Activated CD4-positive, alpha-beta T cell treated with anti-CD3 and anti-CD28 coated beads, Interleukin-2, amount 50 U/mL, for 1 hour (primary cell): ENCODE data around the gene TRAM2.

ENCODE experiments used
- DNase-seq: peaks from one replicate; pipeline ENCODE4 v3.0.0-alpha.2; 2020

The TRAM2 gene

GRCh38 chr6:52505726-52506409 lies 71.0 kb downstream of the TRAM2 start:
- no peak for DNase-seq

DNA sequence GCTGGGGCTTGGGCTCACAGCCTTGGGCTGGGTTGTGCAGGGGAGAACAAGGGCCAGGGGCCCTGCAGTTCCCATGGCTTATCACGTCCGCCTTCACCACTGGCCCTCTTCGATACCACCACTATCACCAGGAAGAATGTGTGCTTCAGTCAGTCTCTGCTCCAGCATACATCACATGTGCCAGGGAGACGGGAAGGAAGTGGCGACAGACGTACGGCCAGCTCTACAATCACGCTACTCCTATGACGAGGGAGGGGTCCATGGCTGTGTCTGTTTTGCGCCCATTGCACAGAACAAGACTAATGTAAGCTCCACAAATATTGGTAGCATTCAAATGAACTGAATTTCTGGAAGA lies 72.1 kb downstream of the TRAM2 start:
- DNase-seq, result no peak

DNA sequence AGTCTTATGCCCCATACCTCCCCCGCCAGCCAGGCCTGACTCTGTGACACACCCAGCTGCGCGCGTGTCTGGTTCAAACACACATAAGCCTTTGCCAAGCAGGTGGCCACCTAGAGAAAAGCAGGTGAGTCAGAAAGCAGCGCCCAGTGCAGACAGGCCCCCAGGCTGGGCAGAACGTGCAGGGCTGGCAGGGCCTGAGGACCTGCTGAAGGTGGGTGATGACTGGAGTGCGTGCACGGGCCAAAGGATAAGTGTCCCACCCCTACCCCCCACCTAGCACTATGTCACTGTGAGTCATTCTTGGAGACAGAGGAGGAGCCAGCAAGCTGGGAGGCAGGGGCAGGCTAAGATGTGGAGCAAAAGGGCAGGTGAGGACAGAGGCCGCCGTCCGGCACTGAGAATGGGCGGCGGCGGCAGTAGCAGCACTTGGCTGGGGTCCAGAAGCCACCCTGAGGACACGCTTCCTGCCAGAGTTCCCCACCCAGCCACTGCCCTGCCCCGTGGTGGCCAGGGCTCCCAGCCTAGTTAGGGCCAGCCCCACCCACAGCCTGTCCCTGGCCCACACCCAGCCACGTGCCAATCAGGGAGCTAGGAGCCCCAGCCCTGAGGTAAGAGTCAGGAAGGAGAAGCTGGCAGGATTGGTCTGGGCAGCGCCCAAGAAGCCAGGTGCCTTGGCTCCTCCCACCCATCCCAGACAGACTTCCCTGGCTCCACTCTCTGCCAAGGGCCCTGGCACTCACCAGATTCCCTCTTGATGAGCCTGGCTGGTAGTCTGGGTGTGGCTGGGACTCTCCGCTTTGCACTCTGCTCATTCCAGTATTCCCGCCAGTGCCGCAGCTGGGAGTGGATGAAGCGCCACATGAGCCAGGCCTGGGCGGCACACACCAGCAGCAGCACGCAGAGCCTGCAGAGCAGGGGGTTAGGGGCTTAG lies 72.7 kb downstream of the TRAM2 start:
- DNase-seq, result no peak

DNA sequence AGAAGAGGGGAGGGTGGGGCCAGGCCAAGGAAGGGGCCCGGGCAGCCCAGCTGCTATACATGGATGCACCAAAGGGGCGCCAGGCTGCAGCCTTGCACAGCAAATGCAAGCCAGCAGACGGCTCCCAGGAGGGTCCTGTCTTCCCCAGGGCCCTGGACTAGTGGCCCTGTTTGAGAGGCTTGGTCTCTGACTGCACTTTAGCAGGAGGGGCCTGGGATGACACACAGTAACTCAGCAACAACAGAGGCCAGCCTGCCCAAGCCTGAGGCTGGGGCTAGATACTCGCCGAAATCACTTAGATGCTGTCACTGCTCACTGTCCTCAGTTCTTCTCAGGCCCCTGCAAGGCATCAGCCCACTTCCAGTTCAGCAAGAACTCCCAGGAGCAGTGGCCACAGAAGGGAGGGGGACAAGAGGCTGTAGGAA lies 73.5 kb downstream of the TRAM2 start:
- DNase-seq, result no peak

GRCh38 chr6:52502306-52503029 lies 74.4 kb downstream of the TRAM2 start:
- DNase-seq, result no peak

GRCh38 chr6:52500238-52501129 lies 76.4 kb downstream of the TRAM2 start:
- no peak for DNase-seq

- DNase-seq, result no peak
Observed at GRCh38 chr6:52499681-52500236, 77.1 kb downstream of the TRAM2 start.

- no peak for DNase-seq
Observed at GRCh38 chr6:52499026-52499425, 77.8 kb downstream of the TRAM2 start.

DNA sequence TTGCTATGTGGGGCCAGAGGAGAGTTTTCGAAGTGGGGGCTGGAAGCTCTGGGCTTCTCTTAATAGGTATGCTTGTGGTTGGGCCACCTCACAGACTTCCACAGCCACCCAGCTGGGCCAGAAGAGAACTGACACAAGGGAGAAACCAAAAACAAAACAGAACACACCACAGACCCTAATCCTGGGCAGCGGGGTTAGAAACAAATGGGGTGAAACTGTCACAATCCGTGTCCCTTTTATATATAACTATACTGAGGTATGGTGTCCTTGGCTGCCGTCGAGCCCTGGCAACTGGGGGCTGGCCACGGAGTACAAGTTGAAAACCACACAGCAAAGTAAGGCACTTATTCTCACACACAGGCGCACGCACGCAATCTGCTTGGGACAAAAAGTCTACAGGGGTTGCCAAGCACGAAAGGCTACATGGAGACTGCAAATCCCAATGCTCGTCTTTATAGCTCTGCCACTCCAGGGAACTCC lies 78.3 kb downstream of the TRAM2 start:
- DNase-seq, result no peak

GRCh38 chr6:52497652-52498408 lies 79.0 kb downstream of the TRAM2 start:
- no peak for DNase-seq

GRCh38 chr6:52496631-52497030 lies 80.2 kb downstream of the TRAM2 start:
- no peak for DNase-seq

DNA sequence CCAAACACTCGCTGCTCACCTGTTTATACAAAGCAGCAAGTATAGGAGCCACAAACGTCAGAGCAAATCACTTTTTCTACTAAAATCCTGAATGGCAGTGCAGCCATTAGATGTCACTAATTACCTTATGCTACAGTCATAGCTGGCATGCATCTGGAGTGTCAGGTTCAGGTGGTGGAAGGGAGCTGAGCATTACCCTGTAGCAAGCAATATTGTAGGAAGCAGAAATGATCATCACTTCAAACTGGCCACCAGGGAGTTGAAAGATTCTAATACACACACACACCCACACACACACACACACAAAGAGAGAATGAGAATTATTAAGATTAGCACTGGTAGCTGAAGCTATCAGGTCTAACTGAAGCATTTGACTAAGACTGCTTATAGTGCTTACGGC lies 80.9 kb downstream of the TRAM2 start:
- DNase-seq, result no peak

DNA sequence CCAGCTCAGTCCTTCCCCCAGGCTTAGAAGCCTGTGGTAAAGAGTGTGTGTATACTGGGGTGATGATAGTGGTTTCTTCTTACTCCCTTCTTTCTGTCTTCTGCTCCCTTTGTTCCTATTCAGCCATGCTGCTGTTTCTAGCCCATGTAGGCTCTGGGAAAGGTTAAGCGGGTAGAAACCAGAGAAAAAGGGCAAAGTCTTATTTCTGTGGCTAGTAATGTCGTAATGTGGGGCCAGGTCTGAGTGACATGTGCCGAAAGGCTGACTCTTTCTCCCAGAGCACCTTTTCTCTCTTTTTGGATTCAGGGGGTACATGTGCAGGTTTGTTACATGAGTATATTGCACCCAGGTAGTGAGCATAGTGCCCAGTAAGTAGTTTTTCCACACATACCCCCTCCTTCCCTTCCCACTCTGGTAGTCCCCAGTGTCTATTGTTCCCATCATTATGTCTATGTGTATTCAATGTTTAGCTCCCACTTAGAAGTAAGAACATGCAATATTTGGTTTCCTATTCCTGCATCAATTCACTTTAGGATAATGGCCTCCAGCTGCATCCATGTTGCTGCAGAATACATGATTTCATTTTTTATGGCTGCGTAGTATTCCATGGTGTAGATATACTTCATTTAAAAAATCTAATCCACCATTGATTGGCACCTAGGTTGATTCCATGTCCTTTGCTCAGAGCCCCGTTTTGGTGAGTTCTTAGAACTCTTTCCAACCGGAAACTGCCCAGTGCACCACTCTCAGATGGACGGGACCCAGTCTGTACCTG lies 82.4 kb downstream of the TRAM2 start:
- no peak for DNase-seq

DNA sequence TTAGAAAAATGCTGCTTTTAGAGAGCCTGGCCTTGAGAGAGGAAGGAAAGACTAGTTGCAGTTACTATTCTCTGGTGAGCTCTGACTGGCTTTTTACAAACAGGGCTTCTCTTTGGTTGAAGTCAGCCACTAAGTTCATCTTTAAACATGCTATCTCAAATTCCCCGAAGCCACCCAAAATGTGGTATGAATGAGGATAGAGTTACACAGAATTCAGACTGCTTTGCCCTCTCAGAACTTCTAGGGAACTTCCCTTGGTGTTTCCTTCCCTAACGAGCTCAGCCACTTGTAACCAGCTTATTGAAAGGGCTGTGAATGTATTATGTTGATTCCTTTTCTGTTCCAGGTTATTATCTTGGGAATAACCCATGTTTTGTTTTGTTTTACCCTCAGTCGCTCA lies 83.2 kb downstream of the TRAM2 start:
- DNase-seq, result no peak

- DNase-seq, result no peak
Observed at GRCh38 chr6:52491203-52492069, 85.4 kb downstream of the TRAM2 start.

DNA sequence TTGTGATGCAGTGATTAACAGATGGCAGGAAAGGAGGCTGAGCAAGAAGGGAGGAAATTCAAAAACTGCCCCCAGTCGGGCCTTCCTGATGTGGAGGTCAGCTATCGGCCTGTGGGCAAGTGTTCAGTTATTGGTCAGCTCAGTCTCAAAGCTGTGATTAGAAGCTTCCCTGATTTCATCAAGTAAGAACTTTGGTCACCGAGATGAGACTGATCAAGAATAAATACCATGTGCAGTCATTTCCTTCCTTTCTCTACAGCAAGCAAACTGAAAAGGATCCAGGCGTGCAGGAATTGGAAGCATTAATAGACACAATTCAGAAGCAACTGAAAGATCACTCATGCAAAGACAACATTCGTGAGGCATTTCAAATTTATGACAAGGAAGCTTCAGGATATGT lies 87.0 kb downstream of the TRAM2 start:
- no peak for DNase-seq

- DNase-seq, result no peak
Observed at GRCh38 chr6:52483671-52484003, 93.2 kb downstream of the TRAM2 start.

GRCh38 chr6:52482903-52483670 lies 93.8 kb downstream of the TRAM2 start:
- DNase-seq, result no peak

- no peak for DNase-seq
Observed at GRCh38 chr6:52475307-52475706, 101.6 kb downstream of the TRAM2 start.
